ENCODE results near the gene TBC1D22A. TPM values are rescaled to one million over a fixed set of nuclear protein-coding genes. Genes with fewer than 3 reads are reported as not detected.

TBC1D22A gene
- total RNA-seq, 1 experiment from 2014 or later, result 26.0 TPM

DNA sequence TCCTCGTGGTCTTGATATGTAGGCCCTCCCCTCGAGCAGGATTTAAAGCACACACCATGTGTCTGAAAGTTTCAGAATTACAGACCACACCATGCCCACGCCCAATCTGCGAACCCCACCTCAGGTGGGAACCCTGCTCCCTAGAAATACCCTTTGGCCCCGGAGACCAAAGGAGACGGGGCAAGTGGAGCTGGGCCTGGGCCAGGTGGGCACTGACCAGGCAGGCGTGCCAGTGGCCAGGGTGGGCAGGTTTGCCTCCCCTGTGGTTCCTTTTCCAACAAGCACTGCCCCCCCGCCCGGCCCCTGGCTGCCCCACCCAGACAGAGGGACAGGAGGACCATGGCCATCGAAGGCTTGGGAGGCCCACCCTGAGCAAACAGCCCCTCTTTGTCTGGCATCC lies 400.4 kb downstream of the TBC1D22A start:
- no peaks in the 10 kb centered on the region for H3K4me1 Mint-ChIP-seq (ENCODE audit: insufficient read depth, unreplicated experiment)
- POLR2A ChIA-PET, result no interaction called here
- intact Hi-C loops (cut with micrococcal nuclease), result no loop called here

GRCh38 chr22:47163481-47163855 lies 401.0 kb downstream of the TBC1D22A start:
- TF ChIP-seq, protein P1, sequence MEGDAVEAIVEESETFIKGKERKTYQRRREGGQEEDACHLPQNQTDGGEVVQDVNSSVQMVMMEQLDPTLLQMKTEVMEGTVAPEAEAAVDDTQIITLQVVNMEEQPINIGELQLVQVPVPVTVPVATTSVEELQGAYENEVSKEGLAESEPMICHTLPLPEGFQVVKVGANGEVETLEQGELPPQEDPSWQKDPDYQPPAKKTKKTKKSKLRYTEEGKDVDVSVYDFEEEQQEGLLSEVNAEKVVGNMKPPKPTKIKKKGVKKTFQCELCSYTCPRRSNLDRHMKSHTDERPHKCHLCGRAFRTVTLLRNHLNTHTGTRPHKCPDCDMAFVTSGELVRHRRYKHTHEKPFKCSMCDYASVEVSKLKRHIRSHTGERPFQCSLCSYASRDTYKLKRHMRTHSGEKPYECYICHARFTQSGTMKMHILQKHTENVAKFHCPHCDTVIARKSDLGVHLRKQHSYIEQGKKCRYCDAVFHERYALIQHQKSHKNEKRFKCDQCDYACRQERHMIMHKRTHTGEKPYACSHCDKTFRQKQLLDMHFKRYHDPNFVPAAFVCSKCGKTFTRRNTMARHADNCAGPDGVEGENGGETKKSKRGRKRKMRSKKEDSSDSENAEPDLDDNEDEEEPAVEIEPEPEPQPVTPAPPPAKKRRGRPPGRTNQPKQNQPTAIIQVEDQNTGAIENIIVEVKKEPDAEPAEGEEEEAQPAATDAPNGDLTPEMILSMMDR (IDR thresholded peaks at IDR 0.05; ENCODE audit: unreplicated experiment), result no peak
- no peak overlapping the region for H3K27ac Mint-ChIP-seq (ENCODE audit: low read depth, unreplicated experiment)
- ChIA-PET POLR2A (no interaction called here), CTCF (no interaction called here)
- no peak for DNase-seq (ENCODE audit: unreplicated experiment)
- intact Hi-C loops (cut with micrococcal nuclease), result no loop called here
- H3K36me3 Mint-ChIP-seq (ENCODE audit: insufficient read depth, unreplicated experiment), result peaks cover 6% of the 10 kb centered on the region
- no peaks in the 10 kb centered on the region for H3K4me1 Mint-ChIP-seq (ENCODE audit: insufficient read depth, unreplicated experiment)
- H3K4me3 Mint-ChIP-seq (ENCODE audit: unreplicated experiment), result no peak overlapping the region
- H3K27me3 Mint-ChIP-seq (ENCODE audit: insufficient read depth, unreplicated experiment), result no peaks in the 10 kb centered on the region
- no peaks in the 10 kb centered on the region for H3K9me3 Mint-ChIP-seq (ENCODE audit: unreplicated experiment)
- BruUV-seq (replicated peaks), result no TSS peak

More for the DNA sequence above, 400.4 kb downstream of the TBC1D22A start:
- no TSS peak for BruUV-seq (replicated peaks)
- peaks cover 6% of the 10 kb centered on the region for H3K36me3 Mint-ChIP-seq (ENCODE audit: insufficient read depth, unreplicated experiment)
- no peaks in the 10 kb centered on the region for H3K27me3 Mint-ChIP-seq (ENCODE audit: insufficient read depth, unreplicated experiment)
- no peak for DNase-seq (ENCODE audit: unreplicated experiment)
- CTCF ChIA-PET, result no interaction called here
- TF ChIP-seq, protein P1 (IDR thresholded peaks at IDR 0.05; ENCODE audit: unreplicated experiment), result no peak
- no peak overlapping the region for H3K4me3 Mint-ChIP-seq (ENCODE audit: unreplicated experiment)
- no peak overlapping the region for H3K27ac Mint-ChIP-seq (ENCODE audit: low read depth, unreplicated experiment)
- no peaks in the 10 kb centered on the region for H3K9me3 Mint-ChIP-seq (ENCODE audit: unreplicated experiment)

DNA sequence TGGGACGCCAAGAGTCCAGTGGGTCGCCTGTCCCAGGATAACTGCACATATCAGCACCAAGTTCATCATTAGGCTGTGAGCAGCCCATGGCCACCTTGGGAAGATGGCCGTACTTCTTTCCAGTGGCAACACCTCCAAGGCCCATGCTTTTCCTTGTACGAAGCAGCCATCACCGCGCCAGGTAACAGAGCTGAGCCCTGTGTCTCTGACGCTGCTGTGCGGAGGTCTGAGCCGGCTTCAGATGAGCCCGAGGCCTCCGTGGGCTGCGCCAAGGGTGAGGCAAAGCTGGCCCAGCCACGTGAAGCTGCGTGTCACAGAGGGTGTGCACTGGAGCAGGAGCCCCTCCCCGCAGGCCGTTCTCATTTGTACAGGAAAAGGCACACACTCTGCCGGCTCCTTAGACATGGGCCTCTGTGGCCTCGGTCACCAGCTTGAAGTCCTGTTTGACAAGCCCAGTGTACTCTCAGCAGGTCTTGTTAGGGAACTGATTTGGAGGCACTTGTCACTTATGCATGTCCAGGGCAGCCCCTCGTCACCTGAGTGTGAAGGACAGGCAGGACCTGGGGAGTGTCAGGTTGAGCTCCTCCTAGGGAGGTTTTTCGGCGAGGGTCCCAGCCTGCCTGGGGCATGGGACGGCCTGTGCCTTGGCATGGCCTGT lies 401.5 kb downstream of the TBC1D22A start:
- TF ChIP-seq, protein P1 (IDR thresholded peaks at IDR 0.05; ENCODE audit: unreplicated experiment), result no peak
- no peaks in the 10 kb centered on the region for H3K9me3 Mint-ChIP-seq (ENCODE audit: unreplicated experiment)
- H3K36me3 Mint-ChIP-seq (ENCODE audit: insufficient read depth, unreplicated experiment), result peaks cover 6% of the 10 kb centered on the region
- intact Hi-C loops (cut with micrococcal nuclease), result no loop called here
- BruUV-seq (replicated peaks), result no TSS peak
- CTCF ChIA-PET, result interaction anchor here (0.5 to 0.6 kb wide), 2 partner anchors 29 to 360 kb away, joined by 3 to 4 read pairs; no protein-coding TSS in a partner anchor
- no peak overlapping the region for H3K4me3 Mint-ChIP-seq (ENCODE audit: unreplicated experiment)
- POLR2A ChIA-PET, result no interaction called here
- no peaks in the 10 kb centered on the region for H3K4me1 Mint-ChIP-seq (ENCODE audit: insufficient read depth, unreplicated experiment)
- no peak overlapping the region for H3K27ac Mint-ChIP-seq (ENCODE audit: low read depth, unreplicated experiment)
- H3K27me3 Mint-ChIP-seq (ENCODE audit: insufficient read depth, unreplicated experiment), result no peaks in the 10 kb centered on the region
- DNase-seq (ENCODE audit: unreplicated experiment), result no peak

GRCh38 chr22:47164514-47165337 lies 402.3 kb downstream of the TBC1D22A start:
- TF ChIP-seq, protein P1 (IDR thresholded peaks at IDR 0.05; ENCODE audit: unreplicated experiment), result no peak
- peaks cover 6% of the 10 kb centered on the region for H3K36me3 Mint-ChIP-seq (ENCODE audit: insufficient read depth, unreplicated experiment)
- intact Hi-C loops (cut with micrococcal nuclease), result no loop called here
- no peaks in the 10 kb centered on the region for H3K4me1 Mint-ChIP-seq (ENCODE audit: insufficient read depth, unreplicated experiment)
- H3K27ac Mint-ChIP-seq (ENCODE audit: low read depth, unreplicated experiment), result no peak overlapping the region
- no peaks in the 10 kb centered on the region for H3K27me3 Mint-ChIP-seq (ENCODE audit: insufficient read depth, unreplicated experiment)
- POLR2A ChIA-PET, result no interaction called here
- CTCF ChIA-PET, result interaction anchor here (0.5 to 0.6 kb wide), 2 partner anchors 29 to 361 kb away, joined by 3 to 4 read pairs; no protein-coding TSS in a partner anchor
- BruUV-seq (replicated peaks), result no TSS peak
- no peak for DNase-seq (ENCODE audit: unreplicated experiment)
- H3K9me3 Mint-ChIP-seq (ENCODE audit: unreplicated experiment), result no peaks in the 10 kb centered on the region
- H3K4me3 Mint-ChIP-seq (ENCODE audit: unreplicated experiment), result no peak overlapping the region
